Ishikawa (cell line): ENCODE results near the gene TMEM43.

Experiments
- CEBPB ChIP-seq: IDR thresholded peaks from 2 replicates; pipeline ENCODE4 v1.6.1; 2012
- CREB1 ChIP-seq: IDR thresholded peaks from 2 replicates; pipeline ENCODE4 v1.6.1; 2012; ENCODE audit warnings: low read depth
- EGR1 ChIP-seq: IDR thresholded peaks from 2 replicates; pipeline ENCODE4 v1.6.1; 2012
- EP300 ChIP-seq: IDR thresholded peaks from 2 replicates; pipeline ENCODE4 v1.6.1; 2012; ENCODE audit warnings: borderline replicate concordance
- FOXM1 ChIP-seq: IDR thresholded peaks from 2 replicates; pipeline ENCODE4 v1.6.1; 2012; ENCODE audit warnings: low read depth, borderline replicate concordance
- MAX ChIP-seq: IDR thresholded peaks from 2 replicates; pipeline ENCODE4 v1.6.1; 2012
- NFIC ChIP-seq: IDR thresholded peaks from 2 replicates; pipeline ENCODE4 v1.6.1; 2012
- RAD21 ChIP-seq: IDR thresholded peaks from 2 replicates; pipeline ENCODE4 v1.6.1; 2012; ENCODE audit warnings: low read depth
- REST ChIP-seq: IDR thresholded peaks from 2 replicates; pipeline ENCODE4 v1.6.1; 2012; ENCODE audit warnings: low read depth, mild to moderate bottlenecking
- TAF1 ChIP-seq: IDR thresholded peaks from 2 replicates; pipeline ENCODE4 v1.6.1; 2012; ENCODE audit warnings: low read depth, mild to moderate bottlenecking
- TCF12 ChIP-seq: IDR thresholded peaks from 2 replicates; pipeline ENCODE4 v1.6.1; 2012; ENCODE audit warnings: low read depth
- TEAD4 ChIP-seq: IDR thresholded peaks from 2 replicates; pipeline ENCODE4 v1.6.1; 2012
- USF1 ChIP-seq: IDR thresholded peaks from 2 replicates; pipeline ENCODE4 v1.6.1; 2012
- YY1 ChIP-seq: IDR thresholded peaks from 2 replicates; pipeline ENCODE4 v1.6.1; 2012; ENCODE audit warnings: low read depth
- ZBTB7A ChIP-seq: IDR thresholded peaks from 2 replicates; pipeline ENCODE4 v1.6.1; 2012; ENCODE audit warnings: low read depth

Gene TMEM43

GRCh38 chr3:14156843-14157561, 32.1 kb downstream of the TMEM43 start:
- TF ChIP-seq TCF12 = no peak
- no peak for TF ChIP-seq EP300
- TF ChIP-seq FOXM1 = no peak
- TF ChIP-seq TEAD4 = no peak
- TF ChIP-seq CREB1 = no peak
- TF ChIP-seq USF1 = no peak
- TF ChIP-seq CEBPB = no peak
- TF ChIP-seq NFIC = no peak
- TF ChIP-seq TAF1 = no peak
- TF ChIP-seq RAD21 = no peak
- TF ChIP-seq REST = no peak
- TF ChIP-seq MAX = no peak
- no peak for TF ChIP-seq ZBTB7A
- no peak for TF ChIP-seq EGR1
- TF ChIP-seq YY1 = no peak

- no peak for TF ChIP-seq USF1
- TF ChIP-seq NFIC = no peak
- no peak for TF ChIP-seq RAD21
- TF ChIP-seq ZBTB7A = no peak
- TF ChIP-seq FOXM1 = no peak
- TF ChIP-seq CREB1 = no peak
- TF ChIP-seq EP300 = no peak
- no peak for TF ChIP-seq MAX
- no peak for TF ChIP-seq REST
- TF ChIP-seq TEAD4 = no peak
- no peak for TF ChIP-seq TAF1
- TF ChIP-seq TCF12 = no peak
- TF ChIP-seq CEBPB = no peak
- TF ChIP-seq YY1 = no peak
- no peak for TF ChIP-seq EGR1
These were observed 33.1 kb downstream of the TMEM43 start for GRCh38 chr3:14157951-14158350.

- no peak for TF ChIP-seq USF1
- TF ChIP-seq EGR1 = no peak
- no peak for TF ChIP-seq EP300
- no peak for TF ChIP-seq NFIC
- TF ChIP-seq TCF12 = no peak
- no peak for TF ChIP-seq REST
- no peak for TF ChIP-seq MAX
- TF ChIP-seq ZBTB7A = no peak
- no peak for TF ChIP-seq CREB1
- no peak for TF ChIP-seq TAF1
- no peak for TF ChIP-seq FOXM1
- no peak for TF ChIP-seq TEAD4
- no peak for TF ChIP-seq CEBPB
- no peak for TF ChIP-seq YY1
- no peak for TF ChIP-seq RAD21
These were observed 33.5 kb downstream of the TMEM43 start for GRCh38 chr3:14158370-14158769.
